HepG2 (cell line): Measurements from ENCODE around the gene SH2B2.

ENCODE experiments used
- FOXJ3 ChIP-seq: sonication (generic); formaldehyde crosslinking; IDR thresholded peaks from 2 replicates; pipeline ENCODE4 v1.4.0; 2020; ENCODE audit warnings: missing genetic modification reagents, mild to moderate bottlenecking, borderline replicate concordance
- PPARG ChIP-seq: conservative IDR thresholded peaks from 2 replicates; pipeline ENCODE4 v1.6.1; 2016; ENCODE audit warnings: missing biosample characterization, missing genetic modification reagents
- ZFX ChIP-seq: sonication (generic); formaldehyde crosslinking; IDR thresholded peaks from 2 replicates; pipeline ENCODE4 v1.4.0; 2020; ENCODE audit warnings: mild to moderate bottlenecking, low read depth, missing genetic modification reagents, moderate library complexity
- TF ChIP-seq, protein P1 (sequence below): sonication (generic); formaldehyde crosslinking; IDR thresholded peaks from 2 replicates; pipeline ENCODE4 v1.5.0; 2020; ENCODE audit warnings: mild to moderate bottlenecking, missing genetic modification reagents, moderate library complexity

DNA sequence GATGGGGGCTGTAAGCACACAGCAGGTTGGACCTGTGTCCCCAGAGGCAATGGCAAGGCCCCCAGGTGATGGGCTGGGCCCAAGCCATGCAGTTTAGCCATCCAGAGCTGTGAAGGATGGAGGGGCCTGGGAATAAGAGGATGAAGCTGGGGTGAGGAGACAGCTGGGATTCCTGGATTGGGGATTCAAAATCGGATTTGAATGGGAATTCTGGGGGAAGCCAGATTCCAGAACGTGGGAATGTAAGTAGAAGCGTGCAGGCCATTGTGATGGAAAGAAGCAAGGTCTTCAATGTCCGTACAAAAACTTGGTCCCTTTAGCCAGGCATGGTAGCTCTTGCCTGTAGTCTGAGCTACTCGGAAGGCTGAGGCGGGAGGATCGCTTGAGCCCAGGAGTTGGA, 9.8 kb downstream of the SH2B2 start:
- no peak for TF ChIP-seq PPARG
- TF ChIP-seq, protein P1, sequence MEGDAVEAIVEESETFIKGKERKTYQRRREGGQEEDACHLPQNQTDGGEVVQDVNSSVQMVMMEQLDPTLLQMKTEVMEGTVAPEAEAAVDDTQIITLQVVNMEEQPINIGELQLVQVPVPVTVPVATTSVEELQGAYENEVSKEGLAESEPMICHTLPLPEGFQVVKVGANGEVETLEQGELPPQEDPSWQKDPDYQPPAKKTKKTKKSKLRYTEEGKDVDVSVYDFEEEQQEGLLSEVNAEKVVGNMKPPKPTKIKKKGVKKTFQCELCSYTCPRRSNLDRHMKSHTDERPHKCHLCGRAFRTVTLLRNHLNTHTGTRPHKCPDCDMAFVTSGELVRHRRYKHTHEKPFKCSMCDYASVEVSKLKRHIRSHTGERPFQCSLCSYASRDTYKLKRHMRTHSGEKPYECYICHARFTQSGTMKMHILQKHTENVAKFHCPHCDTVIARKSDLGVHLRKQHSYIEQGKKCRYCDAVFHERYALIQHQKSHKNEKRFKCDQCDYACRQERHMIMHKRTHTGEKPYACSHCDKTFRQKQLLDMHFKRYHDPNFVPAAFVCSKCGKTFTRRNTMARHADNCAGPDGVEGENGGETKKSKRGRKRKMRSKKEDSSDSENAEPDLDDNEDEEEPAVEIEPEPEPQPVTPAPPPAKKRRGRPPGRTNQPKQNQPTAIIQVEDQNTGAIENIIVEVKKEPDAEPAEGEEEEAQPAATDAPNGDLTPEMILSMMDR = no peak
- TF ChIP-seq FOXJ3 (CRISPR knock-in tag) = no peak
- no peak for TF ChIP-seq ZFX
